ENCODE data around the gene TMCO1.
"Not testable (repeated sequence)": the region's sequence is repeated elsewhere in the genome, so short reads cannot be mapped to it uniquely, and the experiment has no call there.

TMCO1 gene

GRCh38 chr1:165683848-165684485 lies 84.7 kb downstream of the TMCO1 start:
- DNase-seq: no peak

DNA sequence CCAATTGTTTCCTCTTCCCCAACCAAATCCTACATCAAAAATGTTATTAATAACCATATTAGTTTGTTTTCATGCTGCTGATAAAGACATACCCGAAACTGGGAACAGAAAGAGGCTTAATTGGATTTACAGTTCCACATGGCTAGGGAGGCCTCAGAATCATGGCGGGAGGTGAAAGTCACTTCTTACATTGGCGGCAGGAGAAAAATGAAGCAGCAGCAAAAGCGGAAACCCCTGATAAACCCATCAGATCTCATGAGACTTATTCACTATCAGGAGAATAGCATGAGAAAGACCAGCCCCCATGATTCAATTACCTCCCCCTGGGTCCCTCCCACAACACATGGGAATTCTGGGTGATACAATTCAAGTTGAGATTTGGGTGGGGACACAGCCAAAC lies 87.9 kb downstream of the TMCO1 start:
- DNase-seq: not testable (repeated sequence)

DNA sequence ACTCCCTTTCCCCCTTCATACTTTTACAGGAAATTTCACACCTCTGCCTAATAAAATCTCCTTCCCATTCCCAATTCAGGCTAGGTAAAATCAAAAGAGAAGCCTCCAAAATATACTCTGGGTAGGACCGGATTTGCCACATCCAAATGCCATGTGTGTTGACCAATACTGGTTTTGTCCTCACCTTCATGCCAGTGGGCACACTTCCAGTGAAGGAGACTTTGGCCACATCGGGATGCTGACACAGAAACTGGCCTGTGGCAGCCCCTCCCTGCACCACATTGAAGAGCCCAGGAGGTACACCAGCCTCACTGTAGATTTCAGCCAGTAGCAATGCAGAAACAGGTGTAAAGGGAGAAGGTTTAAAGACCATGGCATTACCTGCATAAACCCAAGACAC lies 88.4 kb downstream of the TMCO1 start:
- DNase-seq: no peak

- no peak for DNase-seq
These were observed 89.2 kb downstream of the TMCO1 start for GRCh38 chr1:165679282-165680036.

DNA sequence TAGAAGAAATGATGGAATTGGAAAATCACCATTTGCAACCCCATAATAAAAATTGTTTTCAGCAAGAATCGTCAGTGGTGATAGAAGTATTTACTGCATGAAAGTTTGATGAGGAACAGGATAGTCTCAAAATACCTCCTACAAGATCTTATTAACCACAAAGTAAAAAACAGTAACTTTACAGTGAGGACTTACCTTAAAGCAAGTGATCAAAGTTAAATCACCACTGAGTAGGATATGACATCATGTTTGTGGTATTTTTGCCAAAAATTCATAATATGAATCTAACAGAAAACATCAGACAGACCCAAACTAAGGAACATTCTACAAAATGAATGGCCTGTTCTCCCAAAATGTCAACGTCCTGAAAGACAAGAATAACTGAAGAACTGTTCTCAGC lies 90.2 kb downstream of the TMCO1 start:
- no peak for DNase-seq

Data from 8988T (cell line).